ENCODE results near the gene ASB13.
"Not testable (repeated sequence)": the region's sequence is repeated elsewhere in the genome, so short reads cannot be mapped to it uniquely, and the experiment has no call there.

The ASB13 gene

DNA sequence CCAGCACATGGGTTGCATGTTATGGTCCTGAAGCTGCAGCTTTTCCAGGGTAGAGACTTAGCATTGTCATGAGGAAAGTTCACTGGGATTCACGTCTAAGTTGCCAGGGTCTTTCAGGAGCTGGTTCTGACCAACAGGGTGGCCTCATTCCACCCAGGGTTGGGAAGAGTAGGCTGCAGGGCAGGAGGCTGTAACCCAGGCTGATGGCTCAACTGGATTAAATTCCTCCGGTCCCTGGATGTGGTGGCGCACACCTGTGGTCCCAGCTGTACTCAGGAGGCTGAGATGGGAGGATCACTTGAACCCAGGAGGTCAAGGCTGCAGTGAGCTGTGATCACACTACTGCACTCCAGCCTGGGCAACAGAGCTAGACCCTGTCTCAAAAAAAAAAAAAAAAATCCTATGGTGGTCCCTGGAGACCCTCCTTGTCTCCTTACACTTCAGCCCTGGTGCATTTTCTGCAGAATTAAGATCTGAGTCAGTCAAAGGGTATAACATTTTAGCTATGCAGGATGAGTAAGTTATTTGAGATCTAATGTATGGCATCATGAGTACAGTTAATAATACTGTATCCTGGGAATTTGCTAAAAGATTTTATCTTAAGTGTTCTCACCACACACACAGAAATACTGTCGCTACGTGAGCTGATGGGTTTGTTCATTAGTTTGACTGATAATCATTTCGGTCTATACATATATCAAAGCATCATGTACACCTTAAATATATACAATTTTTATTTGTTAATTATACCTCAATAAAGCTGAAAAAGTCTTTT lies 44.0 kb downstream of the ASB13 start:
- DNase-seq = no peak

DNA sequence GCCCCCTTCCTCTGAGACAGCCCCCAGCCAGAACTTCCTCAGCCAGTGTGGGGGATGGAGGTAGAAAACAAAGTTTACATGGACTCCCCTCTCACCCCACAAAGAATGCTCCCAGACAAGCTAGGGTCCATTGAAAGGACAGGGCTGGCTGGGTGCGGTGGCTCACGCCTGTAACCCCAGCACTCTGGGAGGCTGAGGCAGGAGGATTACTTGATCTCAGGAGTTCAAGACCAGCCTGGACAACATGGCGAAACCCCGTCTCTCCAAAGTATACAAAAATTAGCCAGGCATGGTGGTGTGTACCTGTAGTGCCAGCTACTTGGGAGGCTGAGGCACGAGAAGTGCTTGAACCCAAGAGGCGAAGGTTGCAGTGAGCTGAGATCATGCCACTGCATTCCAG lies 45.0 kb downstream of the ASB13 start:
- not testable (repeated sequence) for DNase-seq

- DNase-seq = no peak
Observed at GRCh38 chr10:5620966-5621365, 45.4 kb downstream of the ASB13 start.

DNA sequence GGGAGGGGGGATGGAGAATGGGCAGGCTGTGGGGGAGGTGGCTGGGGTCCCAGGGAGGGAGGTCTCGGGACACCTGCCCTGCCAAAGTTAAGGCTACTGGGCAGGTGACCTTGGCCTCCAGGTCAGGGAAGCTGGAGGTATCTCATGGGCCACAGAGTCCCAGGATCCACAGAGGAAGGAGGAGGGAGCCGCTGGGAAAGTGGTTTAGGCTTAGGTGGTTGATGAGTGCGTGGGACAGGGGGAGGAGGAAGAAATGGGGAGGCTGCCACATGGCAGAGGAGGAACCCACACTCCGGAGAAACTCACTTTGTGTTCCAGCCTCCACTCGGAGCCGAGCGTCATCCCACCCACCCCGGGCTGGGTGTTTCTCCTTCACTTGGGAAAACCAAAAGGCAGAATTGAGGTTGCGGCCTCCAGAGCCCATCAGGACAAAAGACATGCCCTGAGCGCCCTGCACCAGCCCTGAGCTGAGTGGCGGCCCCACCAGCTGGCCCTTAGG lies 46.1 kb downstream of the ASB13 start:
- no peak for DNase-seq

GRCh38 chr10:5619362-5620211 lies 46.8 kb downstream of the ASB13 start:
- no peak for DNase-seq

DNA sequence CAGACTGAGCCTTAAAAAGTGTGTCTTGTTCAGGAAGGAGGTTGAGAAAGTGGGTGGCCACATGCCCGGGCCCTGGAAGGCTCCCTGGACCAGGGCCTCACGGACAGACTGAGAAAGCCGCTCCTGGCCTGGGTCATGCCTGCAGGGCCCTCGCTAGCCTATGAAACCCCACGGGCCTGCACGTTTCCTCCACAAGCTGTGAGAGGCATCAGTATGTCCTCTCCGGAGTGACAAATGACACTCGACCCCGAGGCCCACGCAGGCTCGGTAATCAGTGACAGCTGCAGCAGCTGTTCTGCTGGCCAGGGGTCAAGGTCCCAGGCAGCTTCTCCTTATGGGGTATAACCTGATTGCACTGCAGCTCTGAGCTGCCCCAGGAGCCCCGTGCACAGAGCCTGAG lies 47.6 kb downstream of the ASB13 start:
- no peak for DNase-seq

- DNase-seq = no peak
Observed at GRCh38 chr10:5618042-5618441, 48.4 kb downstream of the ASB13 start.

GRCh38 chr10:5617521-5617920 lies 48.9 kb downstream of the ASB13 start:
- no peak for DNase-seq

DNA sequence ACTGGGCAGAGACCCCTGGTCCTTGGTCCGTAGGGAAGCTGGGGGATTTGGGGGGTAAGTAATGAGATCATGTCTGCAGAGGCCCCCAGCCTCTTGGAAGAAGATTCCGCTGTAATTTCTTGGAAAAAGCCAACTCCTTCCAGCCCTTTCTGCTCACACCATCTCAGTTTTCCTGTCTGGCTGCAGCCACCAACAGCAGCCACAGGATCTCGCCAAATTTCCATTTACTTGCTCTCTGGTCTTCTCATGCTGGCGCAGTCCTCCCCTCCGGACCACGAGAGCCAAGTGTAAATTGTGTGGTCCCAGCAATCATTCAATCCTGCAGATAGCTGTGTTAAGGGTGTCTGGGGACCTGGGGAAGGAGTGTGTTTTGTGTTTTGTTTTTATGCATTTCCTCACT lies 49.6 kb downstream of the ASB13 start:
- no peak for DNase-seq

GRCh38 chr10:5616046-5616445 lies 50.3 kb downstream of the ASB13 start:
- DNase-seq = no peak

- no peak for DNase-seq
Observed at GRCh38 chr10:5615316-5615715, 51.1 kb downstream of the ASB13 start.

DNA sequence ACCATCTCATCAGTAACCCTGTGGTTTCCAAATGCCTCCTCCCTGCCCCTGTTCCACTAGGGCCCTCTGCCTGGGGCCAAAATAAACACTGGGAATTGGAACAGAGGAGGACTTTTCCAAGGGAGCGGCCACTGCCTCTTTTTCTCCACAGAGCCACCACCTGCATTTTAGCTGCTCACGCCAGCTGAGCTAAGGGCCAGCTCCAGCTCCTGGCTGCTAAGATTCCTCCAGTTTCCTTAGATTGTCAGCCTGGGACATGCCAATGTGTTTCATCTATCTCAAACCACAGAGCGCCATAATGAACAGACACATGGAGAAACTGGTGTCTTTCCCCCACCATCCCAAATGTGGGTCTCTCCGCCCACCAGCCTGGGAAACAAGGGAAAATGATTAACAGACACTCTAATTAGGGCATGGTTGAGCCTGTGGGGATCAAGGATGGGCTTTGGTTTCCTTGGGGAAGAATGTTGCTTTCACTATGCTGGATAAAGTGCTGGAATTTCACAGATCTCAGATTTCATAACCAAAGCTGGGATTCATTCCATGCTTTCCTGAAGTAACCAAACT lies 52.2 kb downstream of the ASB13 start:
- DNase-seq = no peak

GRCh38 chr10:5613481-5614154 lies 52.8 kb downstream of the ASB13 start:
- DNase-seq = no peak

- no peak for DNase-seq
Observed at GRCh38 chr10:5611899-5612680, 54.3 kb downstream of the ASB13 start.

GRCh38 chr10:5609952-5610616 lies 56.3 kb downstream of the ASB13 start:
- no peak for DNase-seq

DNA sequence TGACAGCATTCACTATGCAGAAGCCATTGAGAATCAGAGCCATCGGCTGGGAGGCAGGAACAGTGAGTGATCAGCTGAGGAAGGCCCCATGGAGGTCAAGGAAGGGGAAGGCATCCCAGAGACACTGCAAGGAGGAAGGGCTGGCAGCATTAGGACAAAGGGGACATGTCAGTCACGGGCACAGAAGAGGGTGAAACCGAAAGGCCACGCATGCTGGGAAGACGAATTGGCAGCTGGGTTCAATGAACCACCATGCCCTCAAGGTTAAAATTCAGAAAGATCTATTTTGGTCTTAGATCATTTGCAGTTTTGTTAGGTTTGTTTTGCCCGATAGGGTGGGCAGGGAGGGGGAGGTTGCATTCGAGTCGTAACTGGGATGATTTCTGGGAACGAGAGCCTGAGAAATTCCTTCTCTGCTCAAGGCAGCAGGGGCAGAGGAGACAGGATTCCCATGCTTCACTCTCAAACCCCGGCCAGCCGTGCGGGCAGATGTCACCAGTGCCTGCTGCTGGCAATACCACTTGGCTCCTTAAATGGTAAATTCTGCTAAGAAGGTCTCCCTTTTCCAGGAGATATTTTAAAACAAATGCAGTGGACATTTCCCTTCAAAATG lies 57.7 kb downstream of the ASB13 start:
- DNase-seq = no peak

GRCh38 chr10:5607594-5607993 lies 58.8 kb downstream of the ASB13 start:
- DNase-seq = no peak

DNA sequence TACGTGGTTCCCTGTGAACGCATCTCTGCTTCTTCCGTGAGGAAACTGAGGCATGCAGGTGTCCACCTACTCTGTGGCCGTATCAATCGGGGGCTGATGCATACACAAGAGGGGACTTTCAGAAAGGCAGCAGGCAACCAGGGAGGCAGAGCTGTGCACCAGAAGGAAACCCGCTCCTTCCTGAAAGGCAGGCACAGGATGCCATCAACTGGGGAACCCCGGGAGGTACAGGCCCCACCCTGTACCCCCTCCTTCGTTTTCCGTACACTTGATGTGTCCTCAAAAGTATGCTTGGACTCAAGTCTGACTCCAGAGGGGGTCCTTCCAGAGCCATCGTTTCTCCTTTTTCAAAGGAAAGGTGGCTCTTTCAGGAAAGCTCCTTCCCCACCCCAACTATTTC lies 59.5 kb downstream of the ASB13 start:
- no peak for DNase-seq

GRCh38 chr10:5606321-5606720 lies 60.1 kb downstream of the ASB13 start:
- DNase-seq = no peak

DNA sequence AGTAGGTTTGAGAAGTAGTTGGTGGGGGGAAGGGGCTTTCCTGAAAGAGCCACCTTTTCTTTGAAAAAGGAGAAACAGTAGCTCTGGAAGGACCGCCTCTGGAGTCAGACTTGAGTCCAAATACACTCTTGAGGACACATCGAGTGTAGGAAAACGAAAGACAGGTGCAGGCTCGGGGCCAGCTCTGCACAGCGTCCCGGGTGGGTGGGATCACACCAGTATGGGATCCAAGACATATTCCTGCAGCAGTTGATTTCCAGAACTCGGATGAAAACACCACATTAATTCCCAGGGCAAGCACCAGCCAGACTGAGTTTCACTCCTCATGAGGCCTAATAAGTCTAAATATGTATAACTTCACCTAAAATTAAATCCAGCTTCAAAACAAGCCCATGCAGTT lies 61.4 kb downstream of the ASB13 start:
- DNase-seq = no peak

DNA sequence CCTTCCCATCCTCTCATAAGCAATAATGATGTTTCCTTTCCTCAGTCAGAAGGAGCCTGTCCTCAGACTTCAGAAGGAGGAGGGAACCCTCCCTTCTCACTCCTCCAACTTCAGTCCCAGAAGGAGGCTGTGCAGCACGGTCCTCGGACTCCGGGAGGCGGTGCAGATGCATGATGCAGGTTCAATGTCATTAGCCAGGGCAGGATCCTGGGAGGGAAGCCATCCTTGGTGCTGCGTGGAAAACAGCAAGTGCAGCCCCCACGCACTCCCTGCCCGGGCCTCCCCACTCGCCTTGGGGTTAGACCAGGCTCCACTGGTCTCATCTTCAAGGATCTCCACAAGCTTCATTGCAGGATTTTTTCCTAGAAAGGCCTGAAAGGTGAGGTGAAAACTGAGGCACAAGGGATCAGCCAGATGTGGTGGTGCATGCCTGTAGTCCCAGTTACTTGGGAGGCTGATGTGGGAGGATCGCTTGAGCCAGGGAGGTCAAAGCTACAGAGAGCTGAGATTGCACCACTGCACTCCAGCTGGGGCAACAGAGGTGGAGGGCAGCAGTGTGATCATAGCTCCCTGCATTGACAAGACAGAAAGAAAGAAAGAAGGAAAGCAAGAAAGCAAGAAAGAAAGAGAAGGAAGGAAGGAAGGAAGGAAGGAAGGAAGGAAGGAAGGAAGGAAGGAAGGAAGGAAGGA lies 62.0 kb downstream of the ASB13 start:
- DNase-seq = no peak

Measured in CD4-positive, alpha-beta T cell treated with Interleukin-4 for 4 hours (primary cell).